GM10847 (cell line): ENCODE results near the gene CEP85.

Experiments used
- POLR2A ChIP-seq: IDR thresholded peaks from 2 replicates; pipeline ENCODE4 v1.6.1; 2011; ENCODE audit not compliant: insufficient read length; ENCODE audit errors: extremely low read depth

Gene CEP85, protein sequence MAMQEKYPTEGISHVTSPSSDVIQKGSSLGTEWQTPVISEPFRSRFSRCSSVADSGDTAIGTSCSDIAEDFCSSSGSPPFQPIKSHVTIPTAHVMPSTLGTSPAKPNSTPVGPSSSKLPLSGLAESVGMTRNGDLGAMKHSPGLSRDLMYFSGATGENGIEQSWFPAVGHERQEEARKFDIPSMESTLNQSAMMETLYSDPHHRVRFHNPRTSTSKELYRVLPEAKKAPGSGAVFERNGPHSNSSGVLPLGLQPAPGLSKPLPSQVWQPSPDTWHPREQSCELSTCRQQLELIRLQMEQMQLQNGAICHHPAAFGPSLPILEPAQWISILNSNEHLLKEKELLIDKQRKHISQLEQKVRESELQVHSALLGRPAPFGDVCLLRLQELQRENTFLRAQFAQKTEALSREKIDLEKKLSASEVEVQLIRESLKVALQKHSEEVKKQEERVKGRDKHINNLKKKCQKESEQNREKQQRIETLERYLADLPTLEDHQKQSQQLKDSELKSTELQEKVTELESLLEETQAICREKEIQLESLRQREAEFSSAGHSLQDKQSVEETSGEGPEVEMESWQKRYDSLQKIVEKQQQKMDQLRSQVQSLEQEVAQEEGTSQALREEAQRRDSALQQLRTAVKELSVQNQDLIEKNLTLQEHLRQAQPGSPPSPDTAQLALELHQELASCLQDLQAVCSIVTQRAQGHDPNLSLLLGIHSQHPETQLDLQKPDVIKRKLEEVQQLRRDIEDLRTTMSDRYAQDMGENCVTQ

DNA sequence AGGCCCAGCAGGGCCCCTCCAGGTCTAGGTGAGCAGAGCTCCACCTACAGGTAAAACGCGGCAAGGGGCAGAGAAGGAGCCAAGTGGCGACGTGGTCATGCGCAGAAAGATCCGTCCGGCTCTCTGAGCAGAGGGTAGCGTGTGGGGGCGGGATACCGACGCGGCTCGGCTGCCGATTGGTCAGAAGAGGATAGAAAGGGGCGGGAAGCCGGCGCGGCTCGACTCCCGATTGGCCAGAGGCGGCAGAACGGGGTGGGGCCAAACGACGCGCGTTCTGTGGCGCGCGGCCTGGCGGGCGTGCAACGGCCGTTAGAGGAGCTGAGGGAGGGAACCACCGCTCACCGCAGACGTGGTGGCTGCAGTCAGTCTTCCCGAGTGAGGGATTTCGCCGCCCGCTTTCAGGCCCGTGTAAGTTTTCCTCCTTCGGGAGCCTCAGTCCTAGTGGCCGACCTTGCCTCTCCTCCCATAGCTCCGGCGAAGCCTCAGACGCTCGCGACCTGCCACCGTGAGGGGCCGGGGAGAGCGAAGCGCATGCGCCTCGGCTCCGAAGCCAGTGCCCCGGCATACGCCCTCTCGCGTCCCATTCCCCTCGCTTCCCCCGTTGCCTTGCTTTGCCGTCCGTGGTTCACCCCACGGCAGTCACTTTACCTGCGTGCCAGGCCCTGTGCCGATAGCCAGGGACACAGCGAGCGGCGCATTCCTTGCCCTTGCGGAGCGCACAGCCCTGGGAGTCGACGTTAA lies at the start of gene CEP85:
TSS of gene CEP85 (plus strand) at position 298 of the 741 bp plus-strand sequence. CDS start 5,584 bp downstream, outside the sequence.
- TF ChIP-seq POLR2A: no peak

DNA sequence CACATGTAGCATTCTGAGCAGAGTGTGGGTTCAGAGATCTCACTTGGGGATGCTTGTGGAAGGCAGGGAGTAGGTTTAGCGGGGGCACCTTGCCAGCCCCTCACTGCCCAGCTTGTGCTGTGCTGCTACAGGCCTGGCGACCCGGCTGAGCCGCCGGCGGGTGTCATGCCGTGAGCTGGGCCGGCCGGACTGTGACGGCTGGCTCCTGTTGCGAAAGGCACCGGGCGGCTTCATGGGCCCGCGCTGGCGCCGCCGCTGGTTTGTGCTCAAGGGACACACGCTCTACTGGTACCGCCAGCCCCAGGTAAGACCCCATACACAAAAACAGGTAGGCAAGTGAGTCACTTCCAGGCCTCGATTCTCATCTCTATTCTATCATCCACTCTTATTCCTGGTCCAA lies 49.1 kb upstream of the CEP85 start:
- no peak for TF ChIP-seq POLR2A

DNA sequence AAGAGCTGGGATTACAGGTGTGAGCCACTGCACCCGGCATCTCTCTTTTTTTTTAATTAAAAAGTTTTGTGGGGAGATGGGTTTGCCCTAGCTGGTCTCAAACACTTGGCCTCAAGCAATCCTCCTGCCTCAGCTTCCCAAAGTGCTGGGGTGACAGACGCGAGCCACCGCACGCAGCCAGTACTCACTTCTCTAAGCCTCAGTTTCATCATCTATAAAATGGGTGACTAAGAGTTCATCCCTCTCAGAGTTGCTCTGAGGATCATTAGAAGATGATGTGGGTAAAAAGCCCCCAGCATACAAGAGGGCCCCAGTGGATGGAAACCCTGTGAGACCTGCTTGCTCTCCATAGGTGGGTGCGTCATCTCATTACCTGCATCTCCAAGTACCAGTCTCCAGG lies 46.1 kb upstream of the CEP85 start:
- TF ChIP-seq POLR2A: no peak

DNA sequence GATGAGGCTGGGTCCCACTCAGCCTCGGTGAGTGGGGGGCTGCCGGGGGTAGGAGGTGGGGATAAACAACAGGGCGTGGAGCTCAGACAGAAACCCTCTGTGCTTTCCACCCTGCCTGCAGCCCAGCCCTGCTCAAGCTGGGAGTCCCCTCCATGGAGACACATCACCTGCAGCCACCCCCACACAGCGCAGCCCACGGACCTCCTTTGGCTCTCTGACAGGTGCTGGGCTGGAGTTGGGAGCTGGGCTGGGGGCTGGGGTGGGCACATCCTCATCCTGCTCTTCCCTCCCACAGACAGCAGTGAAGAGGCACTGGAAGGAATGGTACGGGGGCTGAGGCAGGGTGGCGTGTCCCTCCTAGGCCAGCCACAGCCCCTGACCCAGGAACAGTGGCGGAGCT lies 45.5 kb upstream of the CEP85 start:
- no peak for TF ChIP-seq POLR2A

DNA sequence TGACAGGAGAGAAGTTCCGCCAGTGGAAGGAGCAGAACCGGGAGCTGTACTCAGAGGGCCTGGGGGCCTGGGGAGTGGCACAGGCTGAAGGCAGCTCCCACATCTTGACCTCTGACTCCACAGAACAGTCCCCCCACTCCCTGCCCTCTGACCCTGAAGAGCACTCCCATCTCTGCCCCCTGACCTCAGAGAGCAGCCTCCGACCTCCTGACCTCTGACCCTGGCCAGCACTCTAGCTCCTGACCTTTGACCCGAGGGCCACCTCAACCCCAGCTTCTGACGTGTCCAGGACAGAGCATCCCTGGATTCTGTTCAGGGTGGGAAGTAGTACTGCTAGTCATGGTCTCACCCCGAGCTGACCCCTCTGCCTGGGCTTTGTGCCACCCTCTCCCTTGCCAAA lies 44.7 kb upstream of the CEP85 start:
- no peak for TF ChIP-seq POLR2A

DNA sequence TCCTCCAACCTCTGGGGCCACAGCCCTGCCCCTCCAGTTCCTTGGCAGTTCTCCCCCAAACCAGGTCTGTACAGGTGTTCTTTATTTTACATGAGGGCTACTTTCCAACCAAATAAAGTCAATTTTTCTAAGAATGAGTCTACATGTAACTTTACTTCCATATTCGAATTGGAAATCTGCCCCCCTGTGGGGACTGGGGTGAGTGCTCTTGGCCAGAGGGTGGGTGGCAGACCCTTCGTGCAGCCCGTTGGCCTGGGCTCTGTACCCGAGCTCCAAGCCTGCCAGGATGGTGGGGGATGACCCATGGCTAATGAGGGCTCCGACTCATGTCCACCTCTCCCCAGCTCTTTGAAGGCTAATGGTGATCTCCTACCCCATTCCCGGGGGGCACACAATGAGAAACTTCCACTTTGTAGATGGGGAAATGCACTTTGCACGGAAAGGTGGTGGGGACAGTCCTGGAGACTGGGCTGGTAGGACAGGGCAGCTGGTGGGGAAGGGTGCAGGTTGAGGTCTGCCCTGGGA lies 44.2 kb upstream of the CEP85 start:
- TF ChIP-seq POLR2A: no peak

DNA sequence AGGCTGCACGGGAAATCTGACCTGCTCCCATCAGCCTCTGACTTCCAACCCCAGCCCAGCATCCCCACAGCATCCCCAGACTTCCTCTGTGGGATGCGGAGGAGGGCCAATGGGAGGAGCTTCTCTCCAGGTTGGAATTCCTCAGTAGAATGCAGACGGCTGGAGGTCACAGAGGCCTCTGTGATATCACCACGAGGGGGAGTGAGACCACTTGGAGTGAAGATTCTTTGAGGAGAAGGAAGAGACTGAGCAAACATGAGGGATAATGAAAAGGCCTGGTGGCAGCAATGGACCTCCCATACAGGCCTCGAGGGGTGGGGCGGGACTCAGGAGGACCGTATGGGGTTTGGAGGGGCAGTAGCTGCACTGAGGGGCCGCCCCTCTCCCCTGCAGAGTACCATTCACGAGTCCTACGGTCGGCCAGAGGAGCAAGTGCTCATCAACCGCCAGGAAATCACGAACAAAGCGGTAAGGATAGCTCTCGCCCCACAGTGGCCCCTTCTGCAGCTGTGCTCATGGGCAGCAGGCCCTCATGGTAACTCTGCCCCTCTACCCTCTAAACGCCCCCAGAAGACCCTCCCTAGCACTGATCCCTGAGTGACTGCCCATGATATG lies 43.5 kb upstream of the CEP85 start, which contains the start of gene CATSPER4:
TSS of gene CATSPER4 (plus strand) at position 230 of the 615 bp plus-strand sequence. CDS start at position 256, 26 bp downstream.
- no peak for TF ChIP-seq POLR2A

DNA sequence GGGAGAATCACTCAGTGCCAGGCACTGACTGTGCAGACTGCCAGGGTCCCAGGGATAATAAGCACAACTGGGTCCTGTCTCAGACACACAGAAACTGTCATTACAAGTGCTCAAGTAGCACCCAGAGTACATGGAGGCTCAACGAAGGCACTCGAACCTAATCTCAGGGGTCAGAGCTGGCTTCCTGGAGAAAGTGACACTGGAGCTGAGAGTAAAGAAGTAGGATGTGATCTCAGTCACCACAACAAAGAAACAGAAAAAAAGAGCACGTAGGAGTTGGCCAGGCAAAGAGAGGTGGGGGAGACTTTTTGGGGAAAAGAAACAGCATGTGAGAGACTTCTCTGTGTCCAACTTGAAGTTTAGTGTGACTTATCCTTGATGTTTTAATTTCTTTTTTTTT lies 42.3 kb upstream of the CEP85 start:
- TF ChIP-seq POLR2A: no peak

DNA sequence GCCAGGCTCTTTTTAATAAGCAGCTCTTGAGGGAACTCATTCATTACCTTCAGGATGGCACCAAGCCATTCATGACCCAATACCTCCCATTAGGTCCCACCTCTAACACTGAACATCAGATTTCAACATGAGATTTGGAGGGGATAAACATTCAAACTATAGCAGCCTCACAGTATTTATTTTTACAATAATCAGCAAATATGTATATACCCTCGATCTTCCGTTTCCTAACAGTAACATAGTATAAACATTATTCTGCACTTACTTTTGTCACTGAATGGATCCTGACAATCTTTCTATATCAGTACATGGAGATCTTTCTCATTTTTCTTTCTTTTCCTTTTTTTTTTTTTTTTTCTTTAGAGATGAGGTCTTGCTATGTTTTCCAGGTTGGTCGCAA lies 38.2 kb upstream of the CEP85 start:
- no peak for TF ChIP-seq POLR2A

DNA sequence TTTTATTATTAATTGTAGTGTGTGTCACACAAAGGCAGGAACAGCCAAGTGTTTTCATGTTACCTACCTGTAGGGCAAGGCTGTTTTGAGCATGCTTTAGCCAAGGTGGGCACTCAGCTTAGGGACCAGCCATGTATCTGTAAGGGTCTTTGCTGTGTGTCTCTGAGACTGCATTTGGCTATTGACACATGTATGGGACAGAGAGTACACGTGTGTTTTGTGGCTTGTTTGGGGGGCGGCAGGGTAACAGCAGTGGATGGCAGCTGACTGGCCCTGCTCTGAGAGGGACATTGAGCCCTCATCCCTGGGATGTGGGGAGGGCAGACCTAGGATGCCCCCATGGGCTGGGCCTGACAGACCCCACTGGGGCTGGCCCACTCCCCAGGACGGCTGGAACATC lies 36.7 kb upstream of the CEP85 start:
- no peak for TF ChIP-seq POLR2A

DNA sequence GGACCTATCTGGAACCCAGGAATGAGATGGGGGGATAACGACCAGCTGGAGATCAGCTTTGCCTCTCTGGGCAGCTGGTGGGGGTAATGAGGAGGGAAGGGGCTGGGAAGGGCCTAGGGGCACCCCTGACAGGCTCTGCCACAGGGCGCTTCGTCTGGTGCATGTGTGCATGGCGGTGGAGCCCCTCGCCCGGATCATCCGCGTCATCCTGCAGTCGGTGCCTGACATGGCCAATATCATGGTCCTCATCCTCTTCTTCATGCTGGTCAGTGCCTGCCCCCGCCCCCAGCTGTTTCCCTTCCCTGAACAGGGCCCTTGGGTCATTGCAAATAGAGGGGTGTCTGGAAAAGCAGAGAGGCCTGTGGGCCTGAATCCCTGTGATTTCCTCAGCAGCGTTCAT lies 36.2 kb upstream of the CEP85 start:
- no peak for TF ChIP-seq POLR2A

DNA sequence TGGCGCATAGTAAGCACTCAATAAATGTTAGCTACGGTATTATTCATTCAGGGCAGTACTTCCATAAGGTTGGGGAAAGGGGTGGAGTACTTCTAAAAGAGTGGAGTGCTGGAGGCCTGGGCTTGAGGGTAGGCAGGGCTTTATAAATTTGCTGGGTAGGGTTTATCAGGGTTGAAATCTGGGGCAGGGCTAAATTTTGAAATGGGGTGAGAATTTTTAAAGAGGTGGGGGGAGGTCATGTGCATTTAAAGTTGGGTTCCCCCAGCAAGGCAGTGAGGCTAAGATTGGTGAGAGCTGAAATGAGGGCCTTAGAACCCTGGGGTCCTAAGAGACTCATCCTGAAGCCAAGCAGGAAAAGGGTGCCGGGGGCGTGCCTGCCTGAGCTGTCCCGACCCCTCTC lies 33.6 kb upstream of the CEP85 start:
- TF ChIP-seq POLR2A: no peak

DNA sequence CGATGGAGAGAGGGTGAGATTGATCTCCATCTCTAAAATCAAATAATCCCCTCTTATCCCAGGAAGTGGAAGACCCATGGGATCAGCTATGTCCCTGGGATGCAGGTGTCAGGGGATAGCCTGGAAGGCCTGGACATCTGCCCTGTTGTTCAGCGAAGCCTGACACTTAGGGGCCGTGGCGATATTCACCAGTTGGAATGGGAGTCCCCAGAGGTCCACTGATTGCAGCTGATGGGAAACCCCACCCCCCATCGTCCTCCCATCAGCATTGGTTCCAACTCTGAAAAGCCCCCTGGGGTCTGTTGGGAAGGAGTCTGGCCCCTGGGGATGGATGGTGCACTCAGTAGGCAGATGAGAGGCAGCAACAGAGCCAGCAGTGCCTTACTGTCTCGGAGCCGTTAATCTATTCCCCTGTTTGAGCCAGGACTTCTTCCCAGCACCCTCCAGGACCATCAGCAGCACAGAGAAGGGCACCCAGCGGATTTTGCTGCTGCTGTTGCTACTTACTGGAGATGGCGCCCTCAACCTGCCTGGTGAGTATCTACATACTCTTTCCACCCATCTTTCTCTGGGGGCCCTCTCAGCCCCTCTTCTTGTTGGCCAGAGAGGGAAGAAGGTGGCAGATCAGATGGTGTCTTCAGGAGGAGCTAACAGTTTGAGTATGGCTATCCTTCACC lies 30.2 kb upstream of the CEP85 start:
- TF ChIP-seq POLR2A: no peak

DNA sequence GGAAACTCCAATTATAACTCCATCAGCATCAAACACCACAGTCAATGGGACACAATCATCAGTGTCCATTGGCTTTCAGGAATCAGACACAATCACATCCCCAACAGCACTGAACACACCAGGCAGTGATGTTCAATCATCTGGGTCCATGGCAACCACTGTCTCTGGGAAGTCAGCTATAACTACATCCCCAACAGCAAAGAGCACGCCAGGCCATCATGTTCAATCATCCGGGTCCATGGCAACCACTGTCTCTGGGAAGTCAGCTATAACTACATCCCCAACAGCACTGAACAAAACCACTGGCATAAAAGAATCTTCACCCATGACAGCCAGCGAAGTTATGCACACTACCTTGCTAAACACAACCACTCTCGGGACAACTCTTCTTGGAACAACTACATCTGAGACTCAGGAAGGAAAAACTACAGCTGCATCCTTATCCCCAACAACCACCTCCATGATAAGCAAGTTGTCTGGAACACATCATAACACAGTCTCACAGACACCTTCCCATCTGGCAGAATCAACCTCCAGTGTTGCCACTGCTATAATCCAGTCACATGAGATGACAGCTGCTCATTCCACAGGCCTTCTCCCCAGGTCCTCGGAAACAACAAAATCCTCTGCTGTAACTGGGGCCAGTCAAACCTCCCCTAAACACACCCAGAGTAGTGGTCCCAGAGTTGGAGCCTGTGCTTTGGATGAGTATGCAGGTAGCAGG lies 23.7 kb upstream of the CEP85 start:
- TF ChIP-seq POLR2A: no peak

DNA sequence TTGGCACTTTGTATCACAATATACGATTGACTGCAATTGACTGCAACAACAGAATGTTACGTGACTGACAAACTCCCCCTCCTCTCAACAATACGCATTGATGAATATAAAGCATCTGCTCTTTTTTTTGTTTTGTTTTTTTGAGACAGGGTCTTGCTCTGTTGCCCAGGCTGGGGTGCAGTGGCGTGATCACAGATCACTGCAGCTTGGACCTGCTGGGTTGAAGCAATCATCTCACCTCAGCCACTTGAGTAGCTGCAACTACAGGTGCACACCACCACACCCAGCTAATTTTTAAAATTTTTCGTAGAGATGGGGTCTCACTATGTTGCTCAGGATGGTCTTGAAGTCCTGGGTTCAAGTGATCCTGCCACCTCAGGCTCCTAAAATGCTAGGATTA lies 21.3 kb upstream of the CEP85 start:
- no peak for TF ChIP-seq POLR2A
